ENCODE data around the gene SYT7.

SYT7 gene

GRCh38 chr11:61534025-61534932 is 46.6 kb downstream of the SYT7 start:
- no peak for DNase-seq

- DNase-seq = no peak
These were observed 47.5 kb downstream of the SYT7 start for GRCh38 chr11:61533401-61533800.

GRCh38 chr11:61533039-61533375 is 47.9 kb downstream of the SYT7 start:
- no peak for DNase-seq

GRCh38 chr11:61532134-61533038 is 48.5 kb downstream of the SYT7 start:
- DNase-seq = no peak

GRCh38 chr11:61531044-61531443 is 49.8 kb downstream of the SYT7 start:
- no peak for DNase-seq

- DNase-seq = no peak
These were observed 51.2 kb downstream of the SYT7 start for GRCh38 chr11:61529537-61530225.

- DNase-seq = no peak
These were observed 52.8 kb downstream of the SYT7 start for GRCh38 chr11:61528114-61528513.

- DNase-seq = no peak
These were observed 53.7 kb downstream of the SYT7 start for GRCh38 chr11:61526956-61527731.

GRCh38 chr11:61526229-61526628 is 54.6 kb downstream of the SYT7 start:
- no peak for DNase-seq

GRCh38 chr11:61524963-61525587 is 55.8 kb downstream of the SYT7 start:
- DNase-seq = no peak

- no peak for DNase-seq
These were observed 56.4 kb downstream of the SYT7 start for GRCh38 chr11:61524446-61524845.

GRCh38 chr11:61522881-61523280 is 58.0 kb downstream of the SYT7 start:
- DNase-seq = no peak

GRCh38 chr11:61518032-61518795 is 62.7 kb downstream of the SYT7 start:
- DNase-seq = no peak

GRCh38 chr11:61516675-61517572 is 64.0 kb downstream of the SYT7 start:
- no peak for DNase-seq

GRCh38 chr11:61516191-61516590 is 64.7 kb downstream of the SYT7 start:
- DNase-seq = no peak

- DNase-seq = no peak
These were observed 65.2 kb downstream of the SYT7 start for GRCh38 chr11:61515686-61516085.

GRCh38 chr11:61514050-61514917 is 66.6 kb downstream of the SYT7 start:
- DNase-seq = no peak

GRCh38 chr11:61513143-61513765 is 67.6 kb downstream of the SYT7 start:
- DNase-seq = no peak

All from hippocampal formation (tissue), 2 donors.